Activated CD8-positive, alpha-beta T cell treated with anti-CD3 and anti-CD28 coated beads for 36 hours (primary cell): ENCODE results near the gene FIS1. TPM values are rescaled to one million over a fixed set of nuclear protein-coding genes. Genes with fewer than 3 reads are reported as not detected.

ENCODE experiments used
- ATAC-seq: fragments of 200-7000 bp; cut with Tn5 transposase; one replicate; pipeline ENCODE4 v1.10.0; 2021; ENCODE audit warnings: mild to moderate bottlenecking, moderate library complexity
- CTCF ChIA-PET: fragments of 350-600 bp; sonication (Branson Sonifier 250); formaldehyde crosslinking; loops from one replicate; lab custom pipeline; 2021; ENCODE audit warnings: antibody characterized with exemption; lab: Charles Lee
- POLR2A ChIA-PET: fragments of 350-600 bp; sonication (Branson Sonifier 250); formaldehyde crosslinking; loops from one replicate; lab custom pipeline; 2021; ENCODE audit warnings: antibody characterized with exemption; lab: Charles Lee
- DNase-seq: peaks from one replicate; pipeline ENCODE4 v3.0.0-alpha.2; 2020
- H3K27ac Mint-ChIP-seq: one replicate; pipeline ENCODE4 v1.8.0; 2021; ENCODE audit warnings: mild to moderate bottlenecking, mixed read lengths
- H3K27me3 Mint-ChIP-seq: one replicate; pipeline ENCODE4 v1.8.0; 2021; ENCODE audit warnings: mixed read lengths
- H3K36me3 Mint-ChIP-seq: one replicate; pipeline ENCODE4 v1.8.0; 2021; ENCODE audit warnings: low read depth, mixed read lengths
- H3K4me1 Mint-ChIP-seq: one replicate; pipeline ENCODE4 v1.8.0; 2021; ENCODE audit warnings: low read depth, mixed read lengths
- H3K4me3 Mint-ChIP-seq: one replicate; pipeline ENCODE4 v1.8.0; 2021; ENCODE audit warnings: mild to moderate bottlenecking, moderate library complexity, mixed read lengths
- H3K9me3 Mint-ChIP-seq: one replicate; pipeline ENCODE4 v1.8.0; 2021; ENCODE audit warnings: mixed read lengths
- intact Hi-C: fragments of 100-400 bp; cut with micrococcal nuclease; formaldehyde crosslinking; loops from one replicate; pipeline ENCODE4 v1.10.0; 2022
- total RNA-seq, 2 experiments: library from RNA; stranded (reverse); gene quantifications; one replicate each; pipeline ENCODE4 v1.2.3, GENCODE V29; 2021
- TF ChIP-seq, protein P1 (sequence below): fragments of 200-600 bp; IDR thresholded peaks from one replicate; pipeline ENCODE4 v1.8.0; 2022; ENCODE audit warnings: antibody characterized with exemption, mild to moderate bottlenecking

The FIS1 gene
- total RNA-seq, 2 experiments from 2014 or later, result 86.5 to 96.8 TPM

DNA sequence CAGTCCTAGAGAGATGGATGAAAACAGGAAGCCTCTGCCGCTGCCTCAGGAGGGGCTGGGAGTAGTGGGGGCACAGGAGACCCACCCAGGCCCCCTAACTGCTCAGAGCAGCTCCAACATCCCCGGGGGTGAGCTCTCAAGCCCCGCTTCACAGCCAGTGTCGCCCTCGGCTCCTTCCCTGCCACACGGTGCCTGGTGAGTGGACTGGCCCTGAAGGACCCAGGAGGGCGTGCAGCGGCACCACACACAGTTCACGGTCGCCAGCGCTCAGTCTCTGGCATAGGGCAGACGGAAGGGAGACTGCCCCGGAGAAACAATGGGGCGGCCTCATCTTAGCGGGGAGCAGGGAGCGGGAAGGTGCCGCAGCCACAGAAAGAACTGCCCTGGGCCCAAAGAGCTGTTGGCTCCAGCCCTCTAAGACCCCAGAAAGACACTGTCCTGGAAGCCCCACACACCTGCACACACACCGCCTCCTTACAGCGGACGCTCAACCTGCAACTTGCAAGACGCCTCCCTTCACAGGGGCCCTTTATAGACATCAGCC is 8.5 kb downstream of the FIS1 start:
- Mint-ChIP-seq H3K4me3 (no peak overlapping the region), H3K36me3 (peaks cover 5% of the 10 kb centered on the region), H3K27ac (no peak overlapping the region), H3K27me3 (no peaks in the 10 kb centered on the region), H3K4me1 (no peaks in the 10 kb centered on the region), H3K9me3 (no peaks in the 10 kb centered on the region)
- TF ChIP-seq, protein P1, sequence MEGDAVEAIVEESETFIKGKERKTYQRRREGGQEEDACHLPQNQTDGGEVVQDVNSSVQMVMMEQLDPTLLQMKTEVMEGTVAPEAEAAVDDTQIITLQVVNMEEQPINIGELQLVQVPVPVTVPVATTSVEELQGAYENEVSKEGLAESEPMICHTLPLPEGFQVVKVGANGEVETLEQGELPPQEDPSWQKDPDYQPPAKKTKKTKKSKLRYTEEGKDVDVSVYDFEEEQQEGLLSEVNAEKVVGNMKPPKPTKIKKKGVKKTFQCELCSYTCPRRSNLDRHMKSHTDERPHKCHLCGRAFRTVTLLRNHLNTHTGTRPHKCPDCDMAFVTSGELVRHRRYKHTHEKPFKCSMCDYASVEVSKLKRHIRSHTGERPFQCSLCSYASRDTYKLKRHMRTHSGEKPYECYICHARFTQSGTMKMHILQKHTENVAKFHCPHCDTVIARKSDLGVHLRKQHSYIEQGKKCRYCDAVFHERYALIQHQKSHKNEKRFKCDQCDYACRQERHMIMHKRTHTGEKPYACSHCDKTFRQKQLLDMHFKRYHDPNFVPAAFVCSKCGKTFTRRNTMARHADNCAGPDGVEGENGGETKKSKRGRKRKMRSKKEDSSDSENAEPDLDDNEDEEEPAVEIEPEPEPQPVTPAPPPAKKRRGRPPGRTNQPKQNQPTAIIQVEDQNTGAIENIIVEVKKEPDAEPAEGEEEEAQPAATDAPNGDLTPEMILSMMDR, result no peak
- intact Hi-C loops, result loop anchor here (10.0 kb wide), 1 partner anchor 48 kb away; no protein-coding TSS in a partner anchor
- DNase-seq, result no peak
- CTCF ChIA-PET, result interaction anchor here (1.7 kb wide), 1 partner anchor 47 kb away, joined by 5 read pairs; no protein-coding TSS in a partner anchor
- ATAC-seq, result no peak
- POLR2A ChIA-PET, result interaction anchor here (1.4 to 2.1 kb wide), 2 partner anchors 14 to 18 kb away, joined by 4 to 7 read pairs; partner anchors contain the start of genes PLOD3 and ZNHIT1

DNA sequence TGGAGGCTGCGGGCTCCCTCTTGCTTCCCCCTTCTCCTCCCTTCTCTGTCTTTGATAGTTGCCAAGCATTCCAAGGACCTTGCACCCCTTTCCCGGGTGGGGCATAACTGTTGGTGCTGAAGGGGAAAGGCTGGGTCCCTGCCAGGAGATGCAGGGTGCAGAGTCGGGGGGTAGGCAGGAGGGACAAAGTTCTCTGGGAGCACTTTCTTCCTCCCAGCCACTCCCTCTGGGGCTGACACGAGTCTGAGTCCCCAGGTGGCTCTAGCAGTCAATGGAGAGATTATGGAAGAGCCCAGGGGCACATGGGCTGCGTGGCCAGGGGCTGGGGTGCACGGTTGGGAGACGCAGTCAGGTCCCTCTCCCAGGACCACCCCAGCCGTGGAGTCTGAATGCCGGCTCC is 9.4 kb downstream of the FIS1 start:
- POLR2A ChIA-PET, result interaction anchor here (1.1 to 1.4 kb wide), 2 partner anchors 9 to 13 kb away, joined by 4 read pairs; partner anchors contain the start of gene FIS1
- no peaks in the 10 kb centered on the region for H3K27me3 Mint-ChIP-seq
- H3K27ac Mint-ChIP-seq, result no peak overlapping the region
- TF ChIP-seq, protein P1, result no peak
- no peaks in the 10 kb centered on the region for H3K9me3 Mint-ChIP-seq
- DNase-seq, result no peak
- ATAC-seq, result no peak
- intact Hi-C loops, result loop anchor here (10.0 kb wide), 1 partner anchor 49 kb away; no protein-coding TSS in a partner anchor
- no peak overlapping the region for H3K4me3 Mint-ChIP-seq
- H3K4me1 Mint-ChIP-seq, result no peaks in the 10 kb centered on the region
- H3K36me3 Mint-ChIP-seq, result peaks cover 5% of the 10 kb centered on the region
- CTCF ChIA-PET, result interaction anchor here (0.8 to 1.7 kb wide), 2 partner anchors 9 to 48 kb away, joined by 3 to 5 read pairs; no protein-coding TSS in a partner anchor

DNA sequence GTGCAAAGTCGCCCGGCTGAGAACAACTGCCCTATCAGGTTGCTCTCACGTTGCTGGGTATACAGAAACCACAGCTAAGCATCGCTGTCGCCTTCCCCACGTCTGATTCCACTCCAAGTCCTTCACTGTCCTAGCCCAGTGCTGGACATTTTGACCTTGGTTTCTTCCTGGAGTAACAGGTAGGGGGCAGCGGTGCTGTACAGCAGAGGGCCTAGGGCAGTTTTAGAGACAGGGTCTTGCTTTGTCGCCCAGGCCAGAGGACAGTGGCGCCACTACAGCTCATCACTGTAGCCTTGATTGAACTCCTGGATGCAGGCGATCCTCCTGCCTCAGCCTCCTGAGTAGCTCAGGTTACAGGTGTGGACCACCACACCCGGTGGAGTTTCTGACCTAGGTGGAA is 9.8 kb downstream of the FIS1 start:
- intact Hi-C loops, result loop anchor here (10.0 kb wide), 1 partner anchor 50 kb away; no protein-coding TSS in a partner anchor
- ChIA-PET POLR2A (interaction anchor here (1.1 to 1.4 kb wide), 2 partner anchors 10 to 12 kb away, joined by 4 read pairs; partner anchors contain the start of gene FIS1), CTCF (interaction anchor here (0.8 to 1.7 kb wide), 3 partner anchors 9 to 48 kb away, joined by 3 to 5 read pairs (median 3); no protein-coding TSS in a partner anchor)
- TF ChIP-seq, protein P1, result peak; percentile 38
- no peak overlapping the region for H3K27ac Mint-ChIP-seq
- no peaks in the 10 kb centered on the region for H3K9me3 Mint-ChIP-seq
- peaks cover 3% of the 10 kb centered on the region for H3K36me3 Mint-ChIP-seq
- H3K4me3 Mint-ChIP-seq, result no peak overlapping the region
- H3K27me3 Mint-ChIP-seq, result no peaks in the 10 kb centered on the region
- no peak for ATAC-seq
- H3K4me1 Mint-ChIP-seq, result no peaks in the 10 kb centered on the region
- DNase-seq, result no peak

DNA sequence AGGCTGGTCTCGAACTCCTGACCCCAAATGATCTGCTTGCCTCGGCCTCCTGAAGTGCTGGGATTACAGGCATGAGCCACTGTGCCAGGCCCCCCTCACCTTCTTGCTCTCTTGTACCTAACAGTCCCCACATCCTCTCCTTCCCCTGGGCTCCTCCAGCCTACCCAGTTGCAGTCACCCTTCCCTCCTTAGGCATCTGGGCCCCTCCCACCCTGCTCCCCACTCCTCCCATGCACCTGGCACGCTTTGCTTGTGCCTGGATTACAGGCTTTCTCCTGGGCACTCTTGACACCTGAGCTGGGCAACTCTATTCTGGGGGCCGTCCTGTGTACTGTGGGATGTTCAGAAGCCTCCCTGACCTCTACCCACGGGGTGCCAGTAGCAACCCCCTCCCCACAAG is 10.2 kb downstream of the FIS1 start:
- Mint-ChIP-seq H3K27me3 (no peaks in the 10 kb centered on the region), H3K4me1 (no peaks in the 10 kb centered on the region), H3K36me3 (peaks cover 4% of the 10 kb centered on the region), H3K4me3 (no peak overlapping the region), H3K9me3 (no peaks in the 10 kb centered on the region), H3K27ac (no peak overlapping the region)
- TF ChIP-seq, protein P1, result no peak
- ATAC-seq, result no peak
- intact Hi-C loops, result loop anchor here (10.0 kb wide), 1 partner anchor 50 kb away; no protein-coding TSS in a partner anchor
- POLR2A ChIA-PET, result interaction anchor here (1.1 kb wide), 1 partner anchor 10 kb away, joined by 4 read pairs; the partner anchor contains the start of gene FIS1
- CTCF ChIA-PET, result interaction anchor here (0.8 to 1.7 kb wide), 3 partner anchors 10 to 48 kb away, joined by 3 to 5 read pairs (median 3); no protein-coding TSS in a partner anchor
- DNase-seq, result no peak
